BE2C (cell line): ENCODE measurements around the gene RHEBL1.

Experiments
- DNase-seq: peaks from one replicate; pipeline ENCODE4 v3.0.0-alpha.2; 2020
- H3K27me3 ChIP-seq: fragments of 250-450 bp; sonication (Bioruptor Pico); 2 replicates; pipeline ENCODE4 v1.5.1; 2020; ENCODE audit warnings: mild to moderate bottlenecking
- H3K36me3 ChIP-seq: fragments of 250-450 bp; sonication (Bioruptor Pico); 2 replicates; pipeline ENCODE4 v1.5.1; 2020; ENCODE audit warnings: mild to moderate bottlenecking
- H3K4me1 ChIP-seq: fragments of 250-450 bp; sonication (Bioruptor Pico); 2 replicates; pipeline ENCODE4 v1.5.1; 2020
- H3K4me3 ChIP-seq: 2 replicates; pipeline ENCODE4 v1.5.1; 2011; ENCODE audit warnings: low read depth, low read length
- H3K9me3 ChIP-seq: fragments of 250-450 bp; sonication (Bioruptor Pico); 2 replicates; pipeline ENCODE4 v1.5.1; 2020
- TF ChIP-seq, protein P1 (sequence below): IDR thresholded peaks from 2 replicates; pipeline ENCODE4 v1.5.1; 2012; ENCODE audit warnings: mild to moderate bottlenecking, low read depth, low read length

Gene RHEBL1

DNA sequence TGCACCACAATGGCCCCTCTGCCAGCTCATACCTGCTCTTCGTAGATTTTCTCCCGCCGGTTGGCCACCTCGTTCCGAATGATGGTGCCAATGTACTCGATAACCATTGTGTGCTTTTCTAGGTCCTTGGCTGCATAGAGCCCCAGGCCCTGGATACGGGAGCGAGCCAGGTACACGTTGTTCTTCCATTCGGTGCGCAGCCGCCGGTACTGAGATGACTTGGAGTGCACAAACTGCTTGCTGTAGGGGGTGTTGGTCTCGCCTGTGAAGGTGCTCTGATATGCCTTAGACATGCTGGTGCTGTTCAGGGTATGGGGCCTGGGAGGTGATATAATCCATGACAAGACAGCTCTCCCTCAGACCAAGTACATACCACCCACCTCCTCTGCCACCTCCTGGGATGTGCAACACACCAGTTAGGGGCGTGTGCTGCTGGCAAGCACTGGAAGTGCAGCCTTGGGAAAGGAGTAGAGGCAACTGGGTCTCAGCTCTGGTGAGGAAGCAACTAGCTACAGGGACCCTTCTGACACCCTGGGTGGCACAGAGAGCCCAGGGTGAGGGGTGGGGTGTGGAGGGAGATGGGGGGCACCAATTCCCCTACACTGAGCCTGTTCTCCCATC, 47.1 kb downstream of the RHEBL1 start:
- TF ChIP-seq, protein P1, sequence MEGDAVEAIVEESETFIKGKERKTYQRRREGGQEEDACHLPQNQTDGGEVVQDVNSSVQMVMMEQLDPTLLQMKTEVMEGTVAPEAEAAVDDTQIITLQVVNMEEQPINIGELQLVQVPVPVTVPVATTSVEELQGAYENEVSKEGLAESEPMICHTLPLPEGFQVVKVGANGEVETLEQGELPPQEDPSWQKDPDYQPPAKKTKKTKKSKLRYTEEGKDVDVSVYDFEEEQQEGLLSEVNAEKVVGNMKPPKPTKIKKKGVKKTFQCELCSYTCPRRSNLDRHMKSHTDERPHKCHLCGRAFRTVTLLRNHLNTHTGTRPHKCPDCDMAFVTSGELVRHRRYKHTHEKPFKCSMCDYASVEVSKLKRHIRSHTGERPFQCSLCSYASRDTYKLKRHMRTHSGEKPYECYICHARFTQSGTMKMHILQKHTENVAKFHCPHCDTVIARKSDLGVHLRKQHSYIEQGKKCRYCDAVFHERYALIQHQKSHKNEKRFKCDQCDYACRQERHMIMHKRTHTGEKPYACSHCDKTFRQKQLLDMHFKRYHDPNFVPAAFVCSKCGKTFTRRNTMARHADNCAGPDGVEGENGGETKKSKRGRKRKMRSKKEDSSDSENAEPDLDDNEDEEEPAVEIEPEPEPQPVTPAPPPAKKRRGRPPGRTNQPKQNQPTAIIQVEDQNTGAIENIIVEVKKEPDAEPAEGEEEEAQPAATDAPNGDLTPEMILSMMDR = no peak
- H3K36me3 ChIP-seq = peaks cover 60% of the 10 kb centered on the region

DNA sequence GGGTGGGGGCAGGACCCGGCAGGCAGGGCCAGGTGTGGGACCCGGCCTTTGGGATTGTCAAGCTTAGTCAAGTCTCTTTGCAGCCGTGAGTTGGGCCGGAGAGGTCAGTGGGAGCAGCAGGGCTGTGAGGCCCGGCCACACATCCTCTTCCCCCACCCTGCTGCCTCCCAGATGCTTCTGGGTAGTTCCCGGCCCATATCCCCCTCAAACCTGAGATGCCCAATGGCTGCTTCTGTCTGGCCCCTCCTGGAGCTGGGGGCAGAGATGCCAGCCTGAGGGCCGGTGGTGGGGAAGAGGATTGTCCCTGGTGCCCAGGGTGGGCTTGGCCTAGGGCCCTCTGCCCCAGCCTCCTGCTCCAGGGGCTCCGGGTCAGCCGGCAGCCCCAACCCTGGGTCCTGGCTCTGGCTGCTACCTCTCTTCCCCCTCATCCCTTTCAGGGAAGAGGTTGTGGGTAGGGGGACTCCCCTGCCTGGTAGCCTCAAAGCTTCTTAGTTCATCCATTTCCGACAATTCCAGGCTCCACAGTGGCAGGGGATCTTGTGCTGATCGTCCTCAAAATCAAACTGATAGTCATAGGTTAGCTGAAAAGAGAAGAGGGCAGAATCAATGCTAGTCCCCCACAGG, 48.4 kb downstream of the RHEBL1 start:
- DNase-seq = no peak
- no peaks in the 10 kb centered on the region for H3K4me1 ChIP-seq
- H3K36me3 ChIP-seq = peaks cover 51% of the 10 kb centered on the region
- H3K4me3 ChIP-seq = no peak overlapping the region
- TF ChIP-seq, protein P1 = no peak
- H3K9me3 ChIP-seq = no peaks in the 10 kb centered on the region
- H3K27me3 ChIP-seq = no peaks in the 10 kb centered on the region

More for the DNA sequence above, 47.1 kb downstream of the RHEBL1 start:
- Histone ChIP-seq H3K9me3 (no peaks in the 10 kb centered on the region), H3K4me3 (no peak overlapping the region), H3K4me1 (no peaks in the 10 kb centered on the region), H3K27me3 (no peaks in the 10 kb centered on the region)
- DNase-seq = no peak

DNA sequence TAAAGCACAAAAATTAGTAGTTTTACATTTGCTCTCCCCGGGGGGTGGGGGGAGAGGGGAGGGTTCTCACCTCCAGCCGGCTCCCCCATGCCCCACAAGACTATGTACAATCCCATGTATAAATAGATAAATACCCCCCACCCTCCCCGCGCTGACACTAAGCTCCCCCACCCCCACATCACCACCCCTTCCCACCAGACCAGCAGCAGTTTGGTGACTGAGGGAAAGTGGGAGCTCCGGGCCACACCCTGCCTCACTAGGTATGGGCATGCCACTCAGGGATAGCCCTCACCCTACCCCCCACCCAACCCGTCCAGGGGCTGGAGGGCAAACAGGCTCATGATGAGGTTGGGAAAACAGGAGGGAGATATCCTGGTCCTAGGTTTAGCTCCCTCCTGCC, 49.3 kb downstream of the RHEBL1 start:
- Histone ChIP-seq H3K36me3 (peaks cover 41% of the 10 kb centered on the region), H3K4me3 (no peak overlapping the region), H3K4me1 (no peaks in the 10 kb centered on the region), H3K9me3 (no peaks in the 10 kb centered on the region), H3K27me3 (no peaks in the 10 kb centered on the region)
- TF ChIP-seq, protein P1 = no peak
- no peak for DNase-seq

DNA sequence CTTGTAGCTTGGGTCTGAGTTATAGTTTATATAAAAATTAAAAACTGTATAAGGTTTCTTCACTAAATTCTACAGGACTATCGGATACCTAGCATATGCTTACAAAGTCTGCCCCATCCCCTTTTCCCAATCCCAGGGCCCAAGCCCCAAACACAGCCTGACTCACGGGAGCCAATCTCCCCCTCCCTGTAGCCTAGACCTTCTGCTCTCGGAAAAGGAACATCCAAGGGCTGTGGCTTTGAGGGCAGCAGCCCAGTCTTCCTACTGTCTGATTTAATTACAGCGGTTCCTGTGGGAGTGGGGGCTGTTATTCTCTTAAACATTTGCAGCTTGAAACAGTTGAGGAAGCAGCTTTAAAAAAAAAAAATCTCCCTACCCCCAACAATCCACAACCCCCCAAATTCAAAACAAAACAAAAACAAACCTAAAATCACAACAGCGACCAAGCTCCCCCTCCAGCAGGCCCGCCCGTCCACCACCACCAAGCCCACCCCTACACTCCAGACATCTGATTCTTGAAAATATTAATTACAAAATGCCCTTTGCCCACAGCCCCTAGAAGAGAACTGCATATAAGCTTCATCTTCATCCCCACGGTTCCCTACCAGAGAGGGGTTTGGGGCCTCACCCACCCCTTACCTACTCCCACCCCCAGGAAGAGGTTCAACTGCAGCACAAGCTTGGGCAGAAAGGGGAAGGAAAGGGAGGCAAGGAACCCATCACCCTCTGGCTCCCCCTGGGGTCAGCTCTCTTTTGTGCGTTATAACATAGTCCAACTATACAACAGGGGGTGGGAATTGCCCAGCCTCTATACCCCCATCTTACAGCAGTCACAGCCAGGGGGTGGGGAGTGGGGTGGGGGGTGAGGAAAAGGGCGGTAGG, 50.1 kb downstream of the RHEBL1 start:
- Histone ChIP-seq H3K36me3 (peaks cover 34% of the 10 kb centered on the region), H3K4me3 (peak overlapping the region; percentile 79), H3K27me3 (no peaks in the 10 kb centered on the region), H3K9me3 (no peaks in the 10 kb centered on the region), H3K4me1 (no peaks in the 10 kb centered on the region)
- TF ChIP-seq, protein P1 = peak; percentile 64
- DNase-seq = peak; percentile 64

DNA sequence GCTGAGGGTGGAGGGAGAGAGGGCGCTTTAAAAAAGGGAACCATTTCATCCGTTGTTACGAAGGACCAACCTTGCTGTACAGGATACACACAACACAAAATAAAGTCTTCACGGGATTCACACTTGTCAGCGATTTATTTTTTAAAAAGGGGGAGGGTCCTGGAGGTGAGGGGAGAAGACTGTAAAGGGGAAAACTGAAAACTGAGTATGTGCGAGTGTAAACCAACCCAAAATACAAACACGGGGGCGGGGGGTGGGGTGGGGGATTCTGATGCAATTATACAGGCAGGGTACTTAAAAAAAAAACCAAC, 50.7 kb downstream of the RHEBL1 start:
- peaks cover 28% of the 10 kb centered on the region for H3K36me3 ChIP-seq
- H3K4me1 ChIP-seq = no peaks in the 10 kb centered on the region
- TF ChIP-seq, protein P1 = no peak
- no peak for DNase-seq
- H3K27me3 ChIP-seq = no peaks in the 10 kb centered on the region
- peak overlapping the region; percentile 79 for H3K4me3 ChIP-seq
- H3K9me3 ChIP-seq = no peaks in the 10 kb centered on the region
